SK-N-SH (cell line): Measurements from ENCODE around the gene IL5. TPM values are rescaled to one million over a fixed set of nuclear protein-coding genes. Genes with fewer than 3 reads are reported as not detected.
"Not testable (repeated sequence)": the region's sequence is repeated elsewhere in the genome, so short reads cannot be mapped to it uniquely, and the experiment has no call there.

Source experiments
- CTCF ChIA-PET: fragments of 300-600, 350-600 bp; formaldehyde crosslinking; extraction: SDS; loops from one replicate; lab custom pipeline; 2021; lab: Yijun Ruan, JAX
- POLR2A ChIA-PET: fragments of 350-600 bp; sonication (Branson Sonifier 250); formaldehyde crosslinking; extraction: SDS; loops from one replicate; lab custom pipeline; 2020; ENCODE audit warnings: antibody characterized with exemption, inconsistent platforms; lab: Yijun Ruan, JAX
- DNase-seq: peaks from one replicate; pipeline ENCODE4 v3.0.0; 2012
- H2AFZ ChIP-seq: fragments of 200-600 bp; sonication (generic); 2 replicates; pipeline ENCODE4 v1.8.1; 2016; ENCODE audit warnings: antibody characterized with exemption, mild to moderate bottlenecking, low read depth
- H3F3A ChIP-seq: fragments of 200-600 bp; sonication (generic); replicated peaks from 2 replicates; pipeline ENCODE3; 2016; ENCODE audit warnings: antibody characterized with exemption, mild to moderate bottlenecking; ENCODE audit not compliant: insufficient read depth
- H3K27ac ChIP-seq, 2 experiments: fragments of 200-500 bp in 1 of 2; fragments of 200-600 bp in 1 of 2; sonication (Bioruptor generic) in 1 of 2; sonication (generic), shearing (Covaris generic) in 1 of 2; 2 replicates each; pipeline versions ENCODE4 v1.5.1 to v1.6.1; 2014 to 2016; ENCODE audit warnings: low read depth in 2 of 2, inconsistent platforms in 1 of 2, low read length in 1 of 2, mild to moderate bottlenecking in 1 of 2, mixed read lengths in 1 of 2
- H3K27me3 ChIP-seq: fragments of 200-600 bp; sonication (generic), shearing (Covaris generic); 2 replicates; pipeline ENCODE4 v1.6.1; 2016; ENCODE audit warnings: mixed run types; ENCODE audit not compliant: insufficient read depth
- H3K36me3 ChIP-seq, 2 experiments: fragments of 200-500 bp in 1 of 2; fragments of 200-600 bp in 1 of 2; sonication (Bioruptor generic) in 1 of 2; sonication (generic) in 1 of 2; replicated peaks in 1 of 2; 2 replicates each; pipeline versions ENCODE3 to v1.5.1; 2014 to 2016; ENCODE audit warnings: low read length in 1 of 2, mild to moderate bottlenecking in 1 of 2; ENCODE audit not compliant: insufficient read depth in 2 of 2, control insufficient read depth in 1 of 2
- H3K4me1 ChIP-seq, 2 experiments: fragments of 200-500 bp in 1 of 2; fragments of 200-600 bp in 1 of 2; sonication (Bioruptor generic) in 1 of 2; sonication (generic), shearing (Covaris generic) in 1 of 2; 2 replicates each; pipeline versions ENCODE4 v1.5.1 to v1.6.1; 2014 to 2016; ENCODE audit warnings: low read depth in 1 of 2, low read length in 1 of 2, mixed run types in 1 of 2; ENCODE audit not compliant: insufficient read depth in 2 of 2, control insufficient read depth in 1 of 2
- H3K4me2 ChIP-seq: fragments of 200-600 bp; sonication (generic), shearing (Covaris generic); 2 replicates; pipeline ENCODE4 v1.6.1; 2017; ENCODE audit warnings: mixed run types
- H3K4me3 ChIP-seq, 2 experiments: fragments of 200-500 bp in 1 of 2; fragments of 200-600 bp in 1 of 2; sonication (Bioruptor generic) in 1 of 2; sonication (generic), shearing (Covaris generic) in 1 of 2; 2 replicates each; pipeline versions ENCODE4 v1.5.1 to v1.8.1; 2014 to 2016; ENCODE audit warnings: low read depth in 2 of 2, inconsistent platforms in 1 of 2, low read length in 1 of 2, mild to moderate bottlenecking in 1 of 2, mixed read lengths in 1 of 2, moderate library complexity in 1 of 2
- H3K79me2 ChIP-seq: fragments of 200-600 bp; sonication (generic); 2 replicates; pipeline ENCODE4 v1.8.1; 2017; ENCODE audit warnings: mild to moderate bottlenecking; ENCODE audit not compliant: insufficient read depth
- H3K9ac ChIP-seq: fragments of 200-600 bp; sonication (generic); 2 replicates; pipeline ENCODE4 v1.6.1; 2017; ENCODE audit warnings: mixed run types
- H3K9me2 ChIP-seq: fragments of 200-600 bp; sonication (generic); 2 replicates; pipeline ENCODE4 v1.6.1; 2017; ENCODE audit warnings: mixed run types
- H3K9me3 ChIP-seq: fragments of 200-600 bp; sonication (generic); 2 replicates; pipeline ENCODE4 v1.6.1; 2017; ENCODE audit warnings: mixed run types, mild to moderate bottlenecking, moderate library complexity
- H4K20me1 ChIP-seq: fragments of 200-600 bp; sonication (generic); 2 replicates; pipeline ENCODE4 v1.6.1; 2017; ENCODE audit warnings: mild to moderate bottlenecking, mixed run types; ENCODE audit not compliant: insufficient read depth
- FOXJ3 ChIP-seq: sonication (generic); formaldehyde crosslinking; IDR thresholded peaks from 2 replicates; pipeline ENCODE4 v1.5.1; 2020; ENCODE audit warnings: mild to moderate bottlenecking, missing genetic modification reagents
- RAD21 ChIP-seq: IDR thresholded peaks from 2 replicates; pipeline ENCODE4 v1.6.1; 2012; ENCODE audit warnings: mild to moderate bottlenecking, low read length
- TAF1 ChIP-seq: IDR thresholded peaks from 2 replicates; pipeline ENCODE4 v1.6.1; 2012; ENCODE audit warnings: low read depth, mild to moderate bottlenecking, low read length, moderate library complexity, borderline replicate concordance
- USF1 ChIP-seq: IDR thresholded peaks from 2 replicates; pipeline ENCODE4 v1.4.0; 2012; ENCODE audit warnings: low read depth, borderline replicate concordance
- USF2 ChIP-seq: fragments of 150-350 bp; IDR thresholded peaks from 2 replicates; pipeline ENCODE4 v1.6.1; 2017; ENCODE audit warnings: antibody characterized with exemption, low read length, low read depth, borderline replicate concordance
- WGBS: methylation state at CpG from one replicate; pipeline ENCODE4 v1.1.6; 2017; ENCODE audit warnings: low lambda C conversion rate; 5-methylcytosine and 5-hydroxymethylcytosine counted together
- polyA plus RNA-seq, 3 experiments: library from polyadenylated mRNA; depleted of rRNA; stranded (reverse); fragments of >200 nt; gene quantifications; 2 replicates each; pipeline ENCODE4 v1.2.3, GENCODE V29; 2012

Gene IL5
- polyA plus RNA-seq, 1 of the 3 experiments (the other 2 are of a cell fraction): not detected

- Histone ChIP-seq H3K4me3 (no peak overlapping the region), H3F3A (no peaks in the 10 kb centered on the region), H3K9ac (no peak overlapping the region), H3K27ac (no peak overlapping the region), H3K27me3 (no peaks in the 10 kb centered on the region), H3K9me3 (0 out of 2 replicates have a peak, but pooled peaks cover 7% of the 10 kb centered on the region), H3K4me1 (no peaks in the 10 kb centered on the region; a peak in 1 of 4 replicates), H3K9me2 (no peaks in the 10 kb centered on the region), H3K79me2 (no peaks in the 10 kb centered on the region), H3K36me3 (no peaks in the 10 kb centered on the region), H3K4me2 (no peak overlapping the region), H4K20me1 (no peaks in the 10 kb centered on the region), H2AFZ (no peak overlapping the region)
- DNase-seq: no peak
- POLR2A ChIA-PET: no interaction called here
- TF ChIP-seq RAD21 (no peak), USF1 (no peak), FOXJ3 (CRISPR knock-in tag) (no peak), USF2 (no peak), TAF1 (no peak)
- CTCF ChIA-PET: interaction anchor here (1.2 to 5.1 kb wide), 13 partner anchors 12 to 358 kb away, joined by 4 to 88 read pairs (median 15); partner anchors contain the start of genes SHROOM1 and SOWAHA
These were observed 18.0 kb downstream of the IL5 start for GRCh38 chr5:132525299-132525724.

GRCh38 chr5:132524877-132525276 lies 18.4 kb downstream of the IL5 start:
- DNase-seq, H3K9me3 ChIP-seq, H3K27ac ChIP-seq, H3K4me2 ChIP-seq, H3K9ac ChIP-seq, H3K36me3 ChIP-seq, H3K4me3 ChIP-seq, H3K4me1 ChIP-seq, H4K20me1 ChIP-seq, H3K9me2 ChIP-seq, H2AFZ ChIP-seq, POLR2A ChIA-PET, H3F3A ChIP-seq, H3K79me2 ChIP-seq, H3K27me3 ChIP-seq: not testable (repeated sequence)
- CTCF ChIA-PET: interaction anchor here (0.8 to 5.1 kb wide), 5 partner anchors 13 to 297 kb away, joined by 3 to 88 read pairs (median 38); no protein-coding TSS in a partner anchor
- WGBS: 51% methylated on average over 5 of the region's 5 CpGs

- H3K9ac ChIP-seq, H3K4me1 ChIP-seq, H3K4me2 ChIP-seq, H3K27me3 ChIP-seq, H3K27ac ChIP-seq, H4K20me1 ChIP-seq, H3K9me3 ChIP-seq, H3F3A ChIP-seq, H3K79me2 ChIP-seq, H3K36me3 ChIP-seq, H2AFZ ChIP-seq, H3K9me2 ChIP-seq, POLR2A ChIA-PET, DNase-seq, H3K4me3 ChIP-seq, CTCF ChIA-PET: not testable (repeated sequence)
- WGBS: 17% methylated on average over 1 of the region's 1 CpG
These were observed 21.3 kb downstream of the IL5 start for GRCh38 chr5:132522067-132522466.

- DNase-seq, H4K20me1 ChIP-seq, H3K9me2 ChIP-seq, H2AFZ ChIP-seq, H3K4me2 ChIP-seq, POLR2A ChIA-PET, H3F3A ChIP-seq, H3K4me3 ChIP-seq, H3K4me1 ChIP-seq, H3K36me3 ChIP-seq, H3K9ac ChIP-seq, H3K27ac ChIP-seq, CTCF ChIA-PET, H3K79me2 ChIP-seq, H3K27me3 ChIP-seq: not testable (repeated sequence)
- 63% methylated on average over 8 of the region's 25 CpGs for WGBS
- H3K9me3 ChIP-seq: peaks cover 29% of the 10 kb centered on the region
These were observed 29.5 kb downstream of the IL5 start for GRCh38 chr5:132513618-132514336.
